Thoracic aorta (tissue), 2 donors: Measurements from ENCODE around the gene RBM33. TPM values are rescaled to one million over a fixed set of nuclear protein-coding genes. Genes with fewer than 3 reads are reported as not detected.

Source experiments
- ATAC-seq: fragments of 150-250 bp; one replicate; pipeline ENCODE4 v1.8.0; 2017; ENCODE audit warnings: low read depth; ENCODE audit not compliant: insufficient number of reproducible peaks, low FRiP score
- DNase-seq: peaks from one replicate; pipeline ENCODE4 v3.0.0-alpha.2; 2020; ENCODE audit warnings: low spot score
- H3K27ac ChIP-seq, 2 donors: fragments of 200-600 bp; sonication (generic); 1 replicate in 1 of 2; 2 replicates in 1 of 2; pipeline ENCODE4 v1.5.1; 2016; ENCODE audit warnings: mild to moderate bottlenecking in 2 of 2, moderate library complexity in 2 of 2
- H3K27me3 ChIP-seq: fragments of 200-600 bp; sonication (generic); replicated peaks from 2 replicates; pipeline ENCODE4 v1.6.0; 2016; ENCODE audit warnings: mild to moderate bottlenecking; ENCODE audit not compliant: insufficient read depth
- H3K36me3 ChIP-seq: fragments of 200-600 bp; sonication (generic); one replicate; pipeline ENCODE4 v1.5.1; 2016
- H3K4me1 ChIP-seq, 2 donors: fragments of 200-600 bp; sonication (generic); 1 replicate in 1 of 2; 2 replicates in 1 of 2; pipeline versions ENCODE4 v1.5.1 to v1.6.0; 2016; ENCODE audit warnings: low read depth in 2 of 2, mild to moderate bottlenecking in 1 of 2; ENCODE audit not compliant: control insufficient read depth in 1 of 2
- H3K4me3 ChIP-seq: fragments of 200-600 bp; sonication (generic); 2 replicates; pipeline ENCODE4 v1.5.1; 2016; ENCODE audit warnings: mild to moderate bottlenecking
- H3K9me3 ChIP-seq: fragments of 200-600 bp; sonication (generic); 2 replicates; pipeline ENCODE4 v1.5.1; 2016
- total RNA-seq, 2 donors: library from RNA; depleted of rRNA; stranded (reverse); fragments of >200 nt; gene quantifications; one replicate each; pipeline versions ENCODE4 v1.1.0 to v1.2.3, GENCODE V29; 2016
- TF ChIP-seq, protein P1 (sequence below): fragments of 200-600 bp; sonication (generic); IDR thresholded peaks from one replicate; pipeline ENCODE4 v1.5.1; 2019; ENCODE audit warnings: antibody characterized with exemption

RBM33 gene
- total RNA-seq, 2 donors from 2014 or later, result 64.6 to 80.3 TPM

DNA sequence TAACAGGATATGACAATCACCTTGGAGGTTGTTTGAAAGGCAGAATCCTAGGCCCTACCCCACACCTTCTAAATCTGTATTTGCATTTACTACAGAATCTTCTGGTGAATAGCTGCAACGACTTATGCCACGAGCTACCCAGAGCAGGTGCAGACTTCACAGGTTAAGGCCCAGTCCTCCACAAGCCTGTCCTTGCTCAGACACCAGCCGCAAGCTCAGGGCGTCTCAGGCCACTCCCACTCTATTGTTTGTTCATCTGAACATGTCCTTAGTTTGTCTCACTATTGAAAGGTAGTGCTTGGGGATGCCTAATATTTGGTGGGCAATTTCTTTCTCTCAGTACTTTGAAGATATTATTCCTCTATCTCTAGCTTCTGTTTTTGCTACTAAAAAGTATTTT lies 18.9 kb upstream of the RBM33 start:
- peaks cover 13% of the 10 kb centered on the region for H3K9me3 ChIP-seq
- no peak for ATAC-seq
- TF ChIP-seq, protein P1, sequence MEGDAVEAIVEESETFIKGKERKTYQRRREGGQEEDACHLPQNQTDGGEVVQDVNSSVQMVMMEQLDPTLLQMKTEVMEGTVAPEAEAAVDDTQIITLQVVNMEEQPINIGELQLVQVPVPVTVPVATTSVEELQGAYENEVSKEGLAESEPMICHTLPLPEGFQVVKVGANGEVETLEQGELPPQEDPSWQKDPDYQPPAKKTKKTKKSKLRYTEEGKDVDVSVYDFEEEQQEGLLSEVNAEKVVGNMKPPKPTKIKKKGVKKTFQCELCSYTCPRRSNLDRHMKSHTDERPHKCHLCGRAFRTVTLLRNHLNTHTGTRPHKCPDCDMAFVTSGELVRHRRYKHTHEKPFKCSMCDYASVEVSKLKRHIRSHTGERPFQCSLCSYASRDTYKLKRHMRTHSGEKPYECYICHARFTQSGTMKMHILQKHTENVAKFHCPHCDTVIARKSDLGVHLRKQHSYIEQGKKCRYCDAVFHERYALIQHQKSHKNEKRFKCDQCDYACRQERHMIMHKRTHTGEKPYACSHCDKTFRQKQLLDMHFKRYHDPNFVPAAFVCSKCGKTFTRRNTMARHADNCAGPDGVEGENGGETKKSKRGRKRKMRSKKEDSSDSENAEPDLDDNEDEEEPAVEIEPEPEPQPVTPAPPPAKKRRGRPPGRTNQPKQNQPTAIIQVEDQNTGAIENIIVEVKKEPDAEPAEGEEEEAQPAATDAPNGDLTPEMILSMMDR, result no peak
- no peak for DNase-seq
- no peaks in the 10 kb centered on the region for H3K27me3 ChIP-seq
- H3K36me3 ChIP-seq, result no peaks in the 10 kb centered on the region
- no peak overlapping the region for H3K27ac ChIP-seq
- H3K4me1 ChIP-seq, result no peaks in the 10 kb centered on the region
- H3K4me3 ChIP-seq, result no peak overlapping the region

DNA sequence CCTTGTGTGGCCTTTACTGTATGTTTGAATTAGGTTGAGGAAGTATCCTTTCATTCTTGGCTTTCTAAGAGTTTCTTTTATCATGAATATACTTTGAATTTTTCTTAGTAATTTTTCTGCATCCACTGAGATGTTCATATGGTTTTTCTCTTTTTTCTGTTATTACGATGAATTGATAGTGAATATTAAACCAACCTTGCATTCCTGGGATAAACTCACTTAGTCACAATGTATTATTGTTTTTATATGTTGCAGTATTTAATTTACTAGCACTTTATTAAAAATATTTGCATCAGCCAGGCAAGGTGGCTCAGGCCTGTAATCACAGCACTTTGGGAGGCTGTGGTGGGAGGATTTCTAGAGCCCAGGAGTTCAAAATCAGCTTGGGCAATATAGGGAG lies 15.3 kb upstream of the RBM33 start:
- no peak overlapping the region for H3K4me3 ChIP-seq
- TF ChIP-seq, protein P1, result no peak
- H3K27ac ChIP-seq, result no peak overlapping the region
- DNase-seq (no peak), ATAC-seq (no peak)
- H3K4me1 ChIP-seq, result no peaks in the 10 kb centered on the region
- H3K36me3 ChIP-seq, result no peaks in the 10 kb centered on the region
- H3K27me3 ChIP-seq, result no peaks in the 10 kb centered on the region
- H3K9me3 ChIP-seq, result peaks cover 14% of the 10 kb centered on the region

DNA sequence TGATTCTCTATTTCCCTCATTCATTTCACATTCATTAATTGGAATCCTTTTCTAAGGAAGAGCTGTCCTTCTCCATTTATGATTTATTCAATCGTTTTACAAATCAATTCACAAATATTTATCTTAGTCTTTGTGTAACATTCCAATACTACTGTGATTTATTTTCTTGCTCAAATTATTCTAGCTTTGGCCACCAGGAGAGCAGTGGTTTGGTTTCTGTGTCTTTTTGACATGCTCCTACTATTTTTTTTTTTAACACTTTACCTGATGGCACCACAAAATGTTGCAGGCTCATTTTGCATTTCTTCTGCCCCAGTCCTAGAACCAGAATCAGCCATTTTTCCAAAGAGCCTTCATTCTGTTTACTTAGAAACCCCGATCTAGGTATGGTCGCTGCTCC lies 13.3 kb upstream of the RBM33 start:
- H3K4me1 ChIP-seq, result no peaks in the 10 kb centered on the region
- H3K36me3 ChIP-seq, result no peaks in the 10 kb centered on the region
- ATAC-seq (no peak), DNase-seq (no peak)
- no peaks in the 10 kb centered on the region for H3K27me3 ChIP-seq
- TF ChIP-seq, protein P1, result no peak
- H3K4me3 ChIP-seq, result no peak overlapping the region
- peaks cover 17% of the 10 kb centered on the region for H3K9me3 ChIP-seq
- no peak overlapping the region for H3K27ac ChIP-seq

DNA sequence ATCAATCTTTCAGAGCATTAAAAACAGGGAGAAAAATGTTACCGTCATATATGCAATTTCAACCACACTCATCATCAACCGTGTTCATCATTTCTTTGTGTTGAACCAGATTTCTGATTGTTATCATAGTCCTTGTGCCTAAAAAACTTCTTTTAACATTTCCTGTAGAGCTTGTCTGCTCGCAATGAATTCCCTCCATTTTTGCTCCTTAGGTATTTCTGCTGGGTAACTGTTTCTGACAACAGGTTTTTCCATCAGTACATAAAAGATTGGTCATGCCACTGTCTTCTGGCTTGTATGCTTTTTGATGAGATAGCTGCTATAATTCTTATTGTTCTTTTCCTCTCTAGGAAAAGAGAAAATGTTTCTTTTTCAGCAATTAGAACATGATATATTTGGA lies 8.6 kb upstream of the RBM33 start:
- no peak overlapping the region for H3K4me3 ChIP-seq
- TF ChIP-seq, protein P1, result no peak
- no peak for DNase-seq
- H3K9me3 ChIP-seq, result peaks cover 13% of the 10 kb centered on the region
- no peaks in the 10 kb centered on the region for H3K4me1 ChIP-seq
- H3K27me3 ChIP-seq, result no peaks in the 10 kb centered on the region
- no peak for ATAC-seq
- no peak overlapping the region for H3K27ac ChIP-seq
- no peaks in the 10 kb centered on the region for H3K36me3 ChIP-seq

DNA sequence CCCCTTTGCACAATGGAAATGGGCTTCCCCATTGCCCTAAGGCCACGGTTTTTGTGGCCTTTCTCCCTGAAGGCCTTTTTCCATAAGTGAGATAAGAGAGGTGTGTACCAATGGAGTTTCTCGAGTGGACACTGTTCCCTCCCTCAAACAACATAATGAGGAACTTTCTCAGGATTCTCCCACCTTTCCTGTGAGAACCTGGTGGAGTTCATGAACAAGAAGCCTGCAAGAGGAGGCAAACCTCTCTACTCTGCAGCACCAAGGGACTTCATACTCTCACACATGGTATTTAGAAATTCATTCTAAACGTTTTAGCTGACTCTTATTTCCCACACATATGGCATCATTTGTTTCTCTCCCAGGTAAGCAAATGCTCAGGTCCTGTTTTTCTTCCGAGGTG lies 7.3 kb upstream of the RBM33 start:
- H3K4me1 ChIP-seq, result no peaks in the 10 kb centered on the region
- no peaks in the 10 kb centered on the region for H3K36me3 ChIP-seq
- no peaks in the 10 kb centered on the region for H3K27me3 ChIP-seq
- TF ChIP-seq, protein P1, result no peak
- no peak overlapping the region for H3K4me3 ChIP-seq
- no peak for ATAC-seq
- H3K9me3 ChIP-seq, result peaks cover 13% of the 10 kb centered on the region
- DNase-seq, result no peak
- H3K27ac ChIP-seq, result no peak overlapping the region
